ENCODE measurements around the gene SERPINA3.

DNA sequence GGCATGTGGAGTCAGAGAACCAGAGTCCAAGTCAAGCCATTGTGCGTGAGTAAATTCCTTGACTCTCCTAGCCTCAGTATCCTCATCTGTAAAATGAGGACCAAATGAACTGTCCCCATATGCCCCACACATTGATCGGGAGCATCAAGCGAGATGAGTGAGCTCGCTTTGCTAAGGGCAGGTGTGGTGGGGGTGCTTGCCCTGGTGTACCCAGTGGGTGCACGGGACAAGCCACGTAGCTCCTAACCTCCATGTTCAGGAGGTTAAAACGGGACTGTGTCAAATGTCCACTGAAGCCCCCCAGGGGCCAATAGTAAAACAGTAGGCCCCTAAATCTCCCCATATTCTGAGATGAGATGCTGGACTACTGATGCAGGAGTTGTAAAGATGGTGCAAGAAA lies 60.9 kb downstream of the SERPINA3 start:
- TF ChIP-seq, protein P1, sequence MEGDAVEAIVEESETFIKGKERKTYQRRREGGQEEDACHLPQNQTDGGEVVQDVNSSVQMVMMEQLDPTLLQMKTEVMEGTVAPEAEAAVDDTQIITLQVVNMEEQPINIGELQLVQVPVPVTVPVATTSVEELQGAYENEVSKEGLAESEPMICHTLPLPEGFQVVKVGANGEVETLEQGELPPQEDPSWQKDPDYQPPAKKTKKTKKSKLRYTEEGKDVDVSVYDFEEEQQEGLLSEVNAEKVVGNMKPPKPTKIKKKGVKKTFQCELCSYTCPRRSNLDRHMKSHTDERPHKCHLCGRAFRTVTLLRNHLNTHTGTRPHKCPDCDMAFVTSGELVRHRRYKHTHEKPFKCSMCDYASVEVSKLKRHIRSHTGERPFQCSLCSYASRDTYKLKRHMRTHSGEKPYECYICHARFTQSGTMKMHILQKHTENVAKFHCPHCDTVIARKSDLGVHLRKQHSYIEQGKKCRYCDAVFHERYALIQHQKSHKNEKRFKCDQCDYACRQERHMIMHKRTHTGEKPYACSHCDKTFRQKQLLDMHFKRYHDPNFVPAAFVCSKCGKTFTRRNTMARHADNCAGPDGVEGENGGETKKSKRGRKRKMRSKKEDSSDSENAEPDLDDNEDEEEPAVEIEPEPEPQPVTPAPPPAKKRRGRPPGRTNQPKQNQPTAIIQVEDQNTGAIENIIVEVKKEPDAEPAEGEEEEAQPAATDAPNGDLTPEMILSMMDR (IDR thresholded peaks at IDR 0.05) = no peak
- TF ChIP-seq POLR2A (IDR thresholded peaks at IDR 0.05; ENCODE audit: low read depth) (no peak), EP300 (IDR thresholded peaks at IDR 0.05) (no peak)
